GM23338 (cell line): Measurements from ENCODE around the gene PER2. TPM values are rescaled to one million over a fixed set of nuclear protein-coding genes. Genes with fewer than 3 reads are reported as not detected.

Experiments
- ATAC-seq: fragments of 200-7000 bp; cut with Tn5 transposase; 3 replicates; pipeline ENCODE4 v1.9.1; 2020
- DNase-seq: peaks from one replicate; pipeline ENCODE4 v3.0.0-alpha.2; 2015; ENCODE audit warnings: low spot score
- H2AFZ ChIP-seq: fragments of 200-600 bp; sonication (generic); 2 replicates; pipeline ENCODE4 v1.8.0; 2016; ENCODE audit warnings: antibody characterized with exemption, mild to moderate bottlenecking, moderate library complexity
- H3F3A ChIP-seq: fragments of 200-600 bp; sonication (generic); replicated peaks from 2 replicates; pipeline ENCODE4 v1.8.0; 2017; ENCODE audit warnings: antibody characterized with exemption, mixed run types, low read depth
- H3K27ac ChIP-seq: fragments of 200-600 bp; sonication (generic); 2 replicates; pipeline ENCODE4 v1.6.1; 2016; ENCODE audit warnings: low read depth
- H3K27me3 ChIP-seq: fragments of 200-600 bp; sonication (generic); 2 replicates; pipeline ENCODE4 v1.8.0; 2016; ENCODE audit warnings: mild to moderate bottlenecking, mixed run types, moderate library complexity; ENCODE audit not compliant: insufficient read depth
- H3K36me3 ChIP-seq: fragments of 200-600 bp; sonication (generic); 2 replicates; pipeline ENCODE4 v1.8.0; 2016; ENCODE audit warnings: mild to moderate bottlenecking; ENCODE audit not compliant: insufficient read depth
- H3K4me1 ChIP-seq: fragments of 200-600 bp; sonication (generic); 2 replicates; pipeline ENCODE4 v1.8.0; 2016; ENCODE audit warnings: mild to moderate bottlenecking, moderate library complexity; ENCODE audit not compliant: insufficient read depth
- H3K4me2 ChIP-seq: fragments of 200-600 bp; sonication (generic); 2 replicates; pipeline ENCODE4 v1.7.1; 2017; ENCODE audit warnings: mixed run types
- H3K4me3 ChIP-seq: fragments of 200-600 bp; sonication (generic); 2 replicates; pipeline ENCODE4 v1.6.1; 2016; ENCODE audit warnings: mixed run types
- H3K79me2 ChIP-seq: fragments of 200-600 bp; sonication (generic); replicated peaks from 2 replicates; pipeline ENCODE4 v1.8.0; 2017; ENCODE audit warnings: mild to moderate bottlenecking; ENCODE audit not compliant: insufficient read depth
- H3K9me2 ChIP-seq: fragments of 200-600 bp; sonication (generic); 2 replicates; pipeline ENCODE4 v1.8.0; 2017; ENCODE audit not compliant: insufficient read depth
- H4K20me1 ChIP-seq: fragments of 200-600 bp; sonication (generic); replicated peaks from 2 replicates; pipeline ENCODE4 v1.8.0; 2017; ENCODE audit warnings: mild to moderate bottlenecking; ENCODE audit not compliant: insufficient read depth
- H3K27ac Mint-ChIP-seq: 2 replicates; pipeline ENCODE4 v1.8.0; 2020; ENCODE audit warnings: inconsistent platforms, mild to moderate bottlenecking, moderate library complexity, mixed read lengths
- H3K27me3 Mint-ChIP-seq: 3 replicates; pipeline ENCODE4 v1.8.0; 2022; ENCODE audit warnings: low read depth, mild to moderate bottlenecking, moderate library complexity, mixed read lengths, inconsistent platforms; ENCODE audit not compliant: insufficient read depth, poor library complexity
- H3K36me3 Mint-ChIP-seq: 3 replicates; pipeline ENCODE4 v1.8.0; 2021; ENCODE audit warnings: low read depth, mild to moderate bottlenecking, inconsistent platforms, moderate library complexity, mixed read lengths
- H3K4me1 Mint-ChIP-seq: 3 replicates; pipeline ENCODE4 v1.8.0; 2020; ENCODE audit warnings: mild to moderate bottlenecking, inconsistent platforms, mixed read lengths
- H3K4me3 Mint-ChIP-seq: 3 replicates; pipeline ENCODE4 v1.8.0; 2021; ENCODE audit warnings: moderate library complexity, mild to moderate bottlenecking, inconsistent platforms, mixed read lengths
- H3K9me3 Mint-ChIP-seq: 3 replicates; pipeline ENCODE4 v1.8.0; 2020; ENCODE audit warnings: moderate library complexity, mild to moderate bottlenecking, inconsistent platforms, mixed read lengths
- CTCF ChIP-seq, 2 experiments: fragments of 200-600 bp in 1 of 2; sonication (generic) in 1 of 2; conservative IDR thresholded peaks; 2 replicates each; pipeline versions ENCODE4 v1.5.1 to v1.6.1; 2016 to 2017; ENCODE audit warnings: antibody characterized with exemption in 2 of 2, low read depth in 2 of 2, mild to moderate bottlenecking in 2 of 2, moderate library complexity in 1 of 2
- ETS1 ChIP-seq: IDR thresholded peaks from 2 replicates; pipeline ENCODE4 v1.6.1; 2016; ENCODE audit warnings: antibody characterized with exemption
- EZH2 ChIP-seq: fragments of 200-600 bp; sonication (generic); IDR thresholded peaks from one replicate; pipeline ENCODE4 v1.8.0; 2017; ENCODE audit warnings: antibody characterized with exemption, mild to moderate bottlenecking, low read depth; ENCODE audit not compliant: unreplicated experiment
- EZH2phosphoT487 ChIP-seq: fragments of 200-600 bp; sonication (generic); IDR thresholded peaks from one replicate; pipeline ENCODE4 v1.8.1; 2018; ENCODE audit warnings: antibody characterized with exemption; ENCODE audit not compliant: unreplicated experiment
- JUNB ChIP-seq: IDR thresholded peaks from one replicate; pipeline ENCODE4 v1.6.1; 2016; ENCODE audit warnings: antibody characterized with exemption; ENCODE audit not compliant: unreplicated experiment
- NANOG ChIP-seq: IDR thresholded peaks from 2 replicates; pipeline ENCODE4 v1.6.1; 2016; ENCODE audit warnings: antibody characterized with exemption, borderline replicate concordance
- POLR2AphosphoS5 ChIP-seq: IDR thresholded peaks from 2 replicates; pipeline ENCODE4 v1.6.1; 2016; ENCODE audit warnings: antibody characterized with exemption, low read depth
- REST ChIP-seq: IDR thresholded peaks from one replicate; pipeline ENCODE4 v1.6.1; 2018; ENCODE audit warnings: antibody characterized with exemption; ENCODE audit not compliant: unreplicated experiment
- STAT1 ChIP-seq: IDR thresholded peaks from one replicate; pipeline ENCODE4 v1.6.1; 2016; ENCODE audit warnings: antibody characterized with exemption; ENCODE audit not compliant: unreplicated experiment
- ZNF114 ChIP-seq: fragments of 250-450 bp; sonication (Bioruptor Pico); IDR thresholded peaks from 2 replicates; pipeline ENCODE4 v1.5.0; 2020; ENCODE audit warnings: mild to moderate bottlenecking, moderate library complexity
- ZNF331 ChIP-seq: fragments of 250-450 bp; sonication (Bioruptor Pico); IDR thresholded peaks from 2 replicates; pipeline ENCODE4 v1.5.0; 2020; ENCODE audit warnings: low read depth, mild to moderate bottlenecking, moderate library complexity
- ZNF462 ChIP-seq: fragments of 250-450 bp; sonication (Bioruptor Pico); IDR thresholded peaks from 2 replicates; pipeline ENCODE4 v1.5.0; 2020; ENCODE audit warnings: mild to moderate bottlenecking, moderate library complexity
- polyA plus RNA-seq: library from polyadenylated mRNA; unstranded; fragments of >200 nt; fragmentation: Nextera tagmentation; extraction: Ambion mirVana; gene quantifications from 2 replicates; pipeline ENCODE4 v1.2.1, GENCODE V29; 2016
- total RNA-seq: library from RNA; depleted of rRNA; stranded (reverse); fragments of >200 nt; shearing (Covaris generic); gene quantifications from 2 replicates; pipeline ENCODE4 v1.2.3, GENCODE V29; 2014

The PER2 gene
- total and polyA plus RNA-seq, 2 experiments from 2014 or later, result 2.2 to 4.6 TPM

- H3K36me3 Mint-ChIP-seq, result no peaks in the 10 kb centered on the region
- peaks cover 5% of the 10 kb centered on the region for H3K4me1 Mint-ChIP-seq
- H3K36me3 ChIP-seq, result no peaks in the 10 kb centered on the region
- peaks cover 6% of the 10 kb centered on the region for H3K27me3 Mint-ChIP-seq
- H3K4me2 ChIP-seq, result no peak overlapping the region
- H3K27ac Mint-ChIP-seq, result no peak overlapping the region
- DNase-seq (no peak), ATAC-seq (no peak)
- H3K9me3 Mint-ChIP-seq, result no peaks in the 10 kb centered on the region
- H2AFZ ChIP-seq, result no peak overlapping the region
- TF ChIP-seq CTCF (conservative IDR thresholded peaks at IDR 0.05; ENCODE audit: low read depth in 2 of 2) (no peak), STAT1 (no peak), ZNF462 (CRISPR knock-in tag) (no peak), EZH2phosphoT487 (no peak), NANOG (no peak), ZNF331 (CRISPR knock-in tag) (no peak), ETS1 (no peak), REST (no peak), ZNF114 (CRISPR knock-in tag) (no peak), JUNB (no peak), EZH2 (no peak), POLR2AphosphoS5 (no peak)
- H3K4me3 ChIP-seq, result no peak overlapping the region
- no peaks in the 10 kb centered on the region for H3K4me1 ChIP-seq
- no peaks in the 10 kb centered on the region for H4K20me1 ChIP-seq
- no peak overlapping the region for H3K27ac ChIP-seq
- no peaks in the 10 kb centered on the region for H3K9me2 ChIP-seq
- H3K27me3 ChIP-seq, result no peaks in the 10 kb centered on the region
- H3K4me3 Mint-ChIP-seq, result no peak overlapping the region
- no peaks in the 10 kb centered on the region for H3K79me2 ChIP-seq
- H3F3A ChIP-seq, result no peaks in the 10 kb centered on the region
Observed at GRCh38 chr2:238305965-238306671, 17.7 kb upstream of the PER2 start.
